Endothelial cell of umbilical vein (primary cell): Measurements from ENCODE around the gene JARID2. TPM values are rescaled to one million over a fixed set of nuclear protein-coding genes. Genes with fewer than 3 reads are reported as not detected.

Experiments used
- BruUV-seq: library from RNA; stranded (reverse); fragments of 400-500 nt; replicated peaks from 2 replicates; lab custom pipeline; 2021; lab: Mats Ljungman, UMichigan
- CTCF ChIA-PET: fragments of 300-600, 350-600 bp; sonication (Branson Sonifier 250); formaldehyde crosslinking; loops from one replicate; lab custom pipeline; 2021; ENCODE audit warnings: antibody characterized with exemption, inconsistent platforms; lab: Charles Lee
- POLR2A ChIA-PET: fragments of 300-600, 350-600 bp; sonication (Branson Sonifier 250); formaldehyde crosslinking; loops from one replicate; lab custom pipeline; 2021; ENCODE audit warnings: antibody characterized with exemption, inconsistent platforms; lab: Charles Lee
- DNase-seq: peaks from one replicate; pipeline ENCODE4 v3.0.0-alpha.2; 2011; ENCODE audit warnings: low read depth, low spot score
- FAIRE-seq: peaks from 2 replicates; lab custom pipeline; 2011; peaks lifted over from hg19 to GRCh38; lab: Jason Lieb, UNC
- H2AFZ ChIP-seq: 2 replicates; pipeline ENCODE4 v1.6.0; 2012; ENCODE audit warnings: low read depth, low read length, control low read depth, inconsistent platforms
- H3K27ac ChIP-seq: 2 replicates; pipeline ENCODE4 v1.5.1; 2011; ENCODE audit warnings: low read depth, mild to moderate bottlenecking, control low read depth, low read length, moderate library complexity; ENCODE audit not compliant: insufficient read depth
- H3K27me3 ChIP-seq, 2 experiments: 2 replicates each; pipeline versions ENCODE4 v1.6.0 to v1.6.1; 2011; ENCODE audit warnings: low read length in 2 of 2, mixed read lengths in 1 of 2; ENCODE audit not compliant: control insufficient read depth in 2 of 2, insufficient read depth in 2 of 2
- H3K36me3 ChIP-seq, 2 experiments: 2 replicates in 1 of 2; 3 replicates in 1 of 2; pipeline ENCODE4 v1.5.1; 2011; ENCODE audit warnings: low read length in 2 of 2, mild to moderate bottlenecking in 1 of 2, moderate library complexity in 1 of 2; ENCODE audit not compliant: control insufficient read depth in 2 of 2, insufficient read depth in 2 of 2; ENCODE audit errors: extremely low read depth in 1 of 2
- H3K4me1 ChIP-seq: 3 replicates; pipeline ENCODE4 v1.5.1; 2011; ENCODE audit warnings: mild to moderate bottlenecking, low read length; ENCODE audit not compliant: control insufficient read depth, insufficient read depth; ENCODE audit errors: extremely low read depth
- H3K4me2 ChIP-seq: 2 replicates; pipeline ENCODE4 v1.6.1; 2011; ENCODE audit warnings: low read length, control low read depth, mixed read lengths; ENCODE audit not compliant: insufficient read depth
- H3K4me3 ChIP-seq, 3 experiments: fragments of 200-600 bp in 1 of 3; sonication (generic), shearing (Covaris generic) in 1 of 3; replicated peaks in 1 of 3; 2 replicates each; pipeline ENCODE4 v1.5.1; 2011 to 2016; ENCODE audit warnings: control low read depth in 3 of 3, low read length in 3 of 3, mild to moderate bottlenecking in 2 of 3, inconsistent platforms in 1 of 3, low read depth in 1 of 3, moderate library complexity in 1 of 3; ENCODE audit not compliant: insufficient read depth in 1 of 3
- H3K79me2 ChIP-seq: 2 replicates; pipeline ENCODE4 v1.6.0; 2012; ENCODE audit warnings: low read length, inconsistent platforms; ENCODE audit not compliant: control insufficient read depth, insufficient read depth
- H3K9ac ChIP-seq: replicated peaks from 2 replicates; pipeline ENCODE3; 2011; ENCODE audit warnings: low read length, control low read depth; ENCODE audit not compliant: insufficient read depth; ENCODE audit errors: extremely low read depth
- H3K9me1 ChIP-seq: replicated peaks from 3 replicates; pipeline ENCODE4 v1.6.0; 2011; ENCODE audit warnings: mild to moderate bottlenecking, low read length; ENCODE audit not compliant: control insufficient read depth, insufficient read depth; ENCODE audit errors: extremely low read depth
- H3K9me3 ChIP-seq: replicated peaks from 2 replicates; pipeline ENCODE4 v1.5.1; 2012; ENCODE audit warnings: low read length, inconsistent platforms; ENCODE audit not compliant: control insufficient read depth, insufficient read depth
- H4K20me1 ChIP-seq: replicated peaks from 2 replicates; pipeline ENCODE3; 2011; ENCODE audit warnings: mild to moderate bottlenecking, low read length; ENCODE audit not compliant: control insufficient read depth, insufficient read depth; ENCODE audit errors: extremely low read depth
- EZH2 ChIP-seq: IDR thresholded peaks from 2 replicates; pipeline ENCODE4 v1.6.1; 2012; ENCODE audit warnings: borderline replicate concordance, low read depth, mild to moderate bottlenecking, moderate library complexity, low read length, inconsistent platforms; ENCODE audit not compliant: severe bottlenecking
- FOS ChIP-seq: IDR thresholded peaks from 2 replicates; pipeline ENCODE4 v1.6.1; 2011; ENCODE audit warnings: mild to moderate bottlenecking, low read length, moderate library complexity, borderline replicate concordance; ENCODE audit not compliant: insufficient read depth
- GATA2 ChIP-seq: IDR thresholded peaks from 2 replicates; pipeline ENCODE4 v1.7.0; 2011; ENCODE audit warnings: low read depth, mild to moderate bottlenecking, moderate library complexity, mixed read lengths, low read length; ENCODE audit not compliant: insufficient read length, insufficient read depth
- JUN ChIP-seq: IDR thresholded peaks from 2 replicates; pipeline ENCODE4 v1.6.1; 2011; ENCODE audit warnings: borderline replicate concordance, low read depth; ENCODE audit not compliant: insufficient read length, insufficient read depth
- MYC ChIP-seq: IDR thresholded peaks from one replicate; pipeline ENCODE4 v1.6.1; 2011; ENCODE audit warnings: mild to moderate bottlenecking, low read depth, low read length
- POLR2A ChIP-seq: IDR thresholded peaks from 2 replicates; pipeline ENCODE4 v1.6.1; 2012; ENCODE audit warnings: low read depth, mild to moderate bottlenecking, control low read depth, low read length
- POLR2AphosphoS5 ChIP-seq: IDR thresholded peaks from 2 replicates; pipeline ENCODE4 v1.6.1; 2012; ENCODE audit warnings: low read depth, mild to moderate bottlenecking, control low read depth, low read length, moderate library complexity; ENCODE audit not compliant: insufficient read depth
- dilution Hi-C: fragments of 300-500 bp; cut with MboI; formaldehyde crosslinking; loops from one replicate; pipeline ENCODE4 v1.15.0; 2019; ENCODE audit warnings: low sequenced_read_pairs; ENCODE audit not compliant: extremely low pct_ligation_motif_present
- intact Hi-C: fragments of 100-400 bp; cut with micrococcal nuclease; formaldehyde crosslinking; loops from one replicate; pipeline ENCODE4 v1.10.0; 2022
- polyA plus RNA-seq, 4 experiments: library from polyadenylated mRNA; depleted of rRNA in 3 of 4; stranded (reverse) in 3 of 4; unstranded in 1 of 4; fragments of >200 nt; gene quantifications; 2 replicates each; pipeline versions ENCODE4 v1.2.1 to v1.2.3, GENCODE V29; 2011 to 2012; ENCODE audit warnings: missing spikeins in 1 of 4
- total RNA-seq: library from RNA; stranded (reverse); gene quantifications from 2 replicates; pipeline ENCODE4 v1.2.3, GENCODE V29; 2021
- TF ChIP-seq, protein P1 (sequence below): IDR thresholded peaks from 2 replicates; pipeline ENCODE4 v1.6.1; 2011; ENCODE audit not compliant: insufficient read depth, insufficient read length
- TF ChIP-seq, protein P2 (sequence below), 2 donors: IDR thresholded peaks; 1 replicate in 1 of 2; 2 replicates in 1 of 2; pipeline ENCODE4 v1.5.1; 2011; ENCODE audit warnings: low read length in 2 of 2, mild to moderate bottlenecking in 2 of 2, moderate library complexity in 2 of 2, control low read depth in 1 of 2, inconsistent platforms in 1 of 2, low read depth in 1 of 2; ENCODE audit not compliant: insufficient read depth in 1 of 2; ENCODE audit errors: extremely low read depth in 1 of 2

The JARID2 gene
- total and polyA plus RNA-seq, 2 donors (not counting 3 experiments of a cell fraction or from before 2014, with no cell fraction given): 2.9 to 10.6 TPM

DNA sequence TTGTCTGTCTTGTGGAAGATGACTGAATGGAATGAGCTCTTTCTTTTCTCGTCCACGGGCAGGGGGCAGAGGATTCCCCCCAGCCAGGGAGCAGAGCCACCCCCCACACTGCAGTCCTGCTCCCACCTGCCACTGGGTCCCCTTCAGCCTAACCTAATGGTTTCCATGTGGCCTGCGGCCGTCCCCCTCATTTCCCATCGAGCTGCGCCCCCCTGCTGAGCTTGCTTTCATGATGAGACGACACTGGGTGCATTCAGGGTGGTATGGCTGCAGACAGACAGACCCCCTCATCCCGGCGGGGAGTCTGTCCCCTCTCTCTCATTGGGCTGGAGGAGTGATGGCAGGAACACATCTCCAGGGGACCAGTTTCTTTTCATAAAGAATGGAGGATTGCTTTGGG lies 276.2 kb downstream of the JARID2 start:
- Histone ChIP-seq H3K79me2 (no peaks in the 10 kb centered on the region), H2AFZ (no peak overlapping the region), H3K9me3 (no peaks in the 10 kb centered on the region), H3K27me3 (no peaks in the 10 kb centered on the region), H3K9ac (no peak overlapping the region), H3K27ac (no peak overlapping the region), H3K4me2 (no peak overlapping the region), H3K4me1 (no peaks in the 10 kb centered on the region), H3K9me1 (no peaks in the 10 kb centered on the region), H3K36me3 (peaks cover 5 to 20% of the 10 kb centered on the region in 2 experiments), H3K4me3 (no peak overlapping the region), H4K20me1 (no peaks in the 10 kb centered on the region)
- dilution Hi-C loops (no loop called here), intact Hi-C loops (no loop called here)
- BruUV-seq: no TSS peak
- CTCF ChIA-PET: interaction anchor here (0.7 to 0.9 kb wide), 3 partner anchors 11 to 29 kb away, joined by 3 to 5 read pairs (median 3); no protein-coding TSS in a partner anchor
- FAIRE-seq: no peak
- no peak for DNase-seq
- TF ChIP-seq, protein P1, sequence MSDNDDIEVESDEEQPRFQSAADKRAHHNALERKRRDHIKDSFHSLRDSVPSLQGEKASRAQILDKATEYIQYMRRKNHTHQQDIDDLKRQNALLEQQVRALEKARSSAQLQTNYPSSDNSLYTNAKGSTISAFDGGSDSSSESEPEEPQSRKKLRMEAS: no peak
- TF ChIP-seq POLR2A: no peak
- TF ChIP-seq POLR2AphosphoS5: no peak
- TF ChIP-seq GATA2: no peak
- TF ChIP-seq JUN: no peak
- TF ChIP-seq EZH2: no peak
- TF ChIP-seq FOS: no peak
- TF ChIP-seq MYC: no peak
- TF ChIP-seq, protein P2, sequence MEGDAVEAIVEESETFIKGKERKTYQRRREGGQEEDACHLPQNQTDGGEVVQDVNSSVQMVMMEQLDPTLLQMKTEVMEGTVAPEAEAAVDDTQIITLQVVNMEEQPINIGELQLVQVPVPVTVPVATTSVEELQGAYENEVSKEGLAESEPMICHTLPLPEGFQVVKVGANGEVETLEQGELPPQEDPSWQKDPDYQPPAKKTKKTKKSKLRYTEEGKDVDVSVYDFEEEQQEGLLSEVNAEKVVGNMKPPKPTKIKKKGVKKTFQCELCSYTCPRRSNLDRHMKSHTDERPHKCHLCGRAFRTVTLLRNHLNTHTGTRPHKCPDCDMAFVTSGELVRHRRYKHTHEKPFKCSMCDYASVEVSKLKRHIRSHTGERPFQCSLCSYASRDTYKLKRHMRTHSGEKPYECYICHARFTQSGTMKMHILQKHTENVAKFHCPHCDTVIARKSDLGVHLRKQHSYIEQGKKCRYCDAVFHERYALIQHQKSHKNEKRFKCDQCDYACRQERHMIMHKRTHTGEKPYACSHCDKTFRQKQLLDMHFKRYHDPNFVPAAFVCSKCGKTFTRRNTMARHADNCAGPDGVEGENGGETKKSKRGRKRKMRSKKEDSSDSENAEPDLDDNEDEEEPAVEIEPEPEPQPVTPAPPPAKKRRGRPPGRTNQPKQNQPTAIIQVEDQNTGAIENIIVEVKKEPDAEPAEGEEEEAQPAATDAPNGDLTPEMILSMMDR (IDR thresholded peaks at IDR 0.05; ENCODE audit: extremely low read depth in 1 of 2, insufficient read depth in 1 of 2, low read depth in 1 of 2, low read length in 2 of 2): no peak
- POLR2A ChIA-PET: no interaction called here
